Rectal smooth muscle tissue (tissue), 1 donor: ENCODE measurements around the gene LTB4R.
A peak's percentile ranks its signal among the peaks of the same experiment; 100 is the strongest.
"Not testable (repeated sequence)": the region's sequence is repeated elsewhere in the genome, so short reads cannot be mapped to it uniquely, and the experiment has no call there.

Source experiments
- H3K27ac ChIP-seq: one replicate; pipeline ENCODE4 v1.7.0; 2013; ENCODE audit warnings: low read depth, low read length, inconsistent platforms
- H3K27me3 ChIP-seq: one replicate; pipeline ENCODE4 v1.7.0; 2013; ENCODE audit warnings: low read length; ENCODE audit not compliant: control insufficient read depth, insufficient read depth
- H3K36me3 ChIP-seq: one replicate; pipeline ENCODE4 v1.7.0; 2013; ENCODE audit warnings: low read length; ENCODE audit not compliant: control insufficient read depth, insufficient read depth
- H3K4me1 ChIP-seq: one replicate; pipeline ENCODE4 v1.7.0; 2013; ENCODE audit warnings: low read length; ENCODE audit not compliant: control insufficient read depth, insufficient read depth
- H3K4me3 ChIP-seq: one replicate; pipeline ENCODE4 v1.7.0; 2013; ENCODE audit warnings: low read length
- H3K9ac ChIP-seq: one replicate; pipeline ENCODE4 v1.7.0; 2013; ENCODE audit warnings: low read length

The LTB4R gene

DNA sequence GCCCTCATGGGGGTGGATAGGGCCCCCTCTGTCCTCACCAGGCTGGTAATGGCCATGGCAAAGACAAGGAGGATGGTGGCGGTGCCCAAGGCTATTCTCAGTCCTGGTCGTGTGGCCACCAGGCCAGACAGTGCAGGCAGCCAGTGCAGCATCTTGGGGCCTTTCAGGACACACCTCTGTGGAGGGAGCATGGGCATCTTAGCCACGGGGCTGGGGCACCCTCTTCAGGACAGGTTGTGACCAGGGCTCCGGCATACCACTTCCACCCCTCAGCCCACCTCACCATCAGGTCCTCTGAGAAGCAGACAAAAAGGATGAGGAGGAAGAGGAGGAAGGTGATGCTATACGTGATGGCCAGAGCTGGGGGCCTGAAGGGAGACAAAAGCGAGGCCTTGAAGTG lies 12.7 kb downstream of the LTB4R start:
- Histone ChIP-seq H3K4me3 (no peak overlapping the region), H3K27ac (no peak overlapping the region), H3K36me3 (no peaks in the 10 kb centered on the region), H3K9ac (no peak overlapping the region), H3K4me1 (no peaks in the 10 kb centered on the region), H3K27me3 (no peaks in the 10 kb centered on the region)

DNA sequence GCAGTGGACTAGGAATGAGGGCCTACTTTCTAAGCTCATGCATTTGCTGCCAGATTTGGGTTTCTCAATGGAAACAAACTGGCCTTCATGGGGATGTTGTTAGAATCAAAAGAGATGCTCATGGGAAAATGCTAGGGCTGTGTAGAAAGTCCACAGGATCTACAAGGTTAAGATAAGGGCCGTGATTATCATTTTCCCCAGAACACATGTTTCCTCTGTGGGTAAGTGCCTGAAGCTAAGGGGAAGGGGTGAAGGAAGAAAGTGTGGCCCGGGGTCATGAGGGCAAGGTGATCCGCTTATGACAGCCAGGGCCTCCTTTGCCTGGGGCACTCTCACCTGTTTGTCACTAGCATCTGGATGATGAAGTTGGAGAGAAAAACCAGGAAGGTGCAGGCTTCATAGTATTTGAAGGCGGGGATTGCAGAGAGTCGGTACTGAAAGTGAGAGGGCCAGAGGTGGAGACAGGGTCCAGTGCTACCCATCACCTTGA lies 13.8 kb downstream of the LTB4R start:
- no peaks in the 10 kb centered on the region for H3K4me1 ChIP-seq
- H3K9ac ChIP-seq, result no peak overlapping the region
- no peak overlapping the region for H3K27ac ChIP-seq
- peaks cover 3% of the 10 kb centered on the region for H3K27me3 ChIP-seq
- no peaks in the 10 kb centered on the region for H3K36me3 ChIP-seq
- H3K4me3 ChIP-seq, result no peak overlapping the region

DNA sequence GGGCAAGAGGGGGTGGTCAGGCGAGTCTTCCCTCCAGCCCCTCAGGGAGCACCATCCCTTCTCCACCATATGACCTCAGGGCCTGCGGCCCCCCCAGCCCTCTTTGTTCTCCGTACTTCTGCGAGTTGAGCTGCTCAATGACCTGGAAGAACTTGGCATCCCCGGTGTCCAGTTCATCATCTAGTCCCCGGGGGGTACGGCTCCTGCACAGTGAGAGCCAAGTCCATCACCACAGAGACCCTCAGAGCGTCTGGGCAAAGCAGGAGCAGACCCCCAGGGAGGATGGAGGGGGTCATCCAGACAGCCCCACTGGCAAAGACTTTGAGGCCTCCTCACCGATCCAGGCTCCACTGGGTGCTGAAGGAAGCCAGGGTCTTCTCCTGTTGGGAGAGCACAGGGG lies 14.7 kb downstream of the LTB4R start:
- Histone ChIP-seq H3K36me3 (no peaks in the 10 kb centered on the region), H3K4me3 (no peak overlapping the region), H3K9ac (no peak overlapping the region), H3K27ac (no peak overlapping the region), H3K27me3 (peaks cover 3% of the 10 kb centered on the region), H3K4me1 (no peaks in the 10 kb centered on the region)

- Histone ChIP-seq H3K27me3 (peaks cover 3% of the 10 kb centered on the region), H3K4me1 (no peaks in the 10 kb centered on the region), H3K9ac (no peak overlapping the region), H3K36me3 (no peaks in the 10 kb centered on the region), H3K27ac (no peak overlapping the region), H3K4me3 (no peak overlapping the region)
Observed at GRCh38 chr14:24327303-24327702, 16.0 kb downstream of the LTB4R start.

GRCh38 chr14:24327914-24328313 lies 16.6 kb downstream of the LTB4R start:
- H3K4me3 ChIP-seq, H3K4me1 ChIP-seq, H3K27me3 ChIP-seq, H3K27ac ChIP-seq, H3K36me3 ChIP-seq, H3K9ac ChIP-seq: not testable (repeated sequence)

DNA sequence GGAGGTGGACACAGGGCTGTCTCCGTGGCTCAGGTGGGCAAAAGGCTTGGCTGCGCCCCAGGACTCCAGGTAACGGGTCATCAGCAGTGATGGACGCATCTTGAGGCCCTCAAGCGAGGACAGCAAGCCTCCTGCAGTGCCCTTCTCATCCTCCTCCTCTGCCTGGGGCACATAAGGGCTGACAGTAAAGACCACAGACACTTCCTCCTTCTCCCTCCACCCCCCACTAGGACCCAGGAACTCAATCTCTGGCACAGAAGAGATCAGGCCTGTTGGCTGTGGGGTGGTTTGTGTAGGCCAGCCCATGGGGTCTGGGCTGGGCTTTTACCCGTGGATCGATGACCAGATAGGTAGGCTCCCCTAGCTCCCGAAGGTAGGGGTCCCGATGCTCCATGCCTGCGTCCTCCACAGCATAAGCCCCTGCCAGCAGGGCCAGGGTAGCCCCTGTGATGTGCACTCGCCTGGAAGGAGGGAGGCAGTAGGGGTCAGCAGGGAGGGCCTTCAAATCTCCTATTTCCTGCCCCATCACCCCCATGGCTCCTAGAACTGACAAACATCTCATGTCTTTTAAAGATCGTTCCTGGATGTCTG lies 17.9 kb downstream of the LTB4R start:
- Histone ChIP-seq H3K9ac (no peak overlapping the region), H3K4me3 (no peak overlapping the region), H3K36me3 (no peaks in the 10 kb centered on the region), H3K27me3 (peaks cover 4% of the 10 kb centered on the region), H3K4me1 (no peaks in the 10 kb centered on the region), H3K27ac (no peak overlapping the region)

- H3K36me3 ChIP-seq, result no peaks in the 10 kb centered on the region
- H3K27ac ChIP-seq, result no peak overlapping the region
- H3K4me1 ChIP-seq, result no peaks in the 10 kb centered on the region
- peaks cover 7% of the 10 kb centered on the region for H3K27me3 ChIP-seq
- H3K9ac ChIP-seq, result no peak overlapping the region
- no peak overlapping the region for H3K4me3 ChIP-seq
Observed at GRCh38 chr14:24329736-24330135, 18.4 kb downstream of the LTB4R start.

GRCh38 chr14:24330973-24331674 lies 19.8 kb downstream of the LTB4R start:
- no peak overlapping the region for H3K4me3 ChIP-seq
- H3K27me3 ChIP-seq, result peaks cover 13% of the 10 kb centered on the region
- H3K36me3 ChIP-seq, result no peaks in the 10 kb centered on the region
- H3K9ac ChIP-seq, result no peak overlapping the region
- no peaks in the 10 kb centered on the region for H3K4me1 ChIP-seq
- no peak overlapping the region for H3K27ac ChIP-seq

GRCh38 chr14:24331731-24332267 lies 20.5 kb downstream of the LTB4R start:
- H3K27me3 ChIP-seq, result peaks cover 13% of the 10 kb centered on the region
- H3K27ac ChIP-seq, result no peak overlapping the region
- no peak overlapping the region for H3K9ac ChIP-seq
- no peaks in the 10 kb centered on the region for H3K36me3 ChIP-seq
- no peaks in the 10 kb centered on the region for H3K4me1 ChIP-seq
- H3K4me3 ChIP-seq, result no peak overlapping the region

- Histone ChIP-seq H3K9ac (no peak overlapping the region), H3K27me3 (peaks cover 13% of the 10 kb centered on the region), H3K4me1 (no peaks in the 10 kb centered on the region), H3K4me3 (peak overlapping the region; percentile 43), H3K27ac (no peak overlapping the region), H3K36me3 (no peaks in the 10 kb centered on the region)
Observed at GRCh38 chr14:24332268-24332993, 21.1 kb downstream of the LTB4R start.

DNA sequence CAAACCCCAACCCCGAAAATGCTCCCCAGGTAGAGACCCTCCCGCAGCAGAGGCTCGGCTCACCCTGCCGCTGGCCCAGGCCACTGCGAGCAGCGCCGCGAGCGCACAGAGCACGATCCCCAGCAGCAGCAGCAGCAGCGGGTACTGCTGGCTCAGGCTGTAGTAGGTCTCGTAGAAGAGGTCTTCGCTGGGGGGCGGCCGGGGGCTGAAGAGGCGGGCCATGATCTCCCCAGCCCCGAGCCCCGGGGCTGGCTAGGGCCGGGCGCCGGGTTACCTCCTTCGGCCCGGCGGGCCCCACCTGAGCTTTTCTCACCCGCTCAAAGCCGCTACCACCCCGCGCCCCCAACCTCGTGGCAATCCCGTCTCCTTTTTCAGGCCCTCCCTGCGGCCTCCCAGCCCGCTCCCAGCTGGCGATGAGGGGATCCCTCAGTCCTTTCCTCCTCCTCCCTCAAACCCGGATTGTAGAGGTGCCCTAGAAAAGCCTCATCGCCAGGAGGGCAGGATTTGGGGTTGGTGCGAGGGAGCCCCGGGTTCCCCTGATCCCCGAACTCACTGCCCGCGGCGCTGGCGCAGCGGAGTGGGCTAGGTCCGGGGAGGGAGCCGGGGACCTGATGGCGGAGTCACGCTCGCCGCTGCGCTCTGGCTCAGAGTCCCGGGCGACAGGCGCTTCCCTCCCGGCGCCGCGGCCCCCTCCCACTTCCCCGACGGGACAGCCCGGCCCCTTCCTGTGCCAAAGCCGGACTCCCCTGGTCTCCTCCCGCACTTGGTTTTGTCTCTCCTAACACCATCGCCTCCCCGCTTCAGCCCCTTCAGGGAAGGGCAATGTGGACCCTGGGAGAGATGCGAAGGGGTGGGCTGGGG lies 23.4 kb downstream of the LTB4R start, which contains the start of gene ADCY4:
TSS of gene ADCY4 (minus strand) at position 641 of the 861 bp plus-strand sequence. CDS start at position 222, 419 bp downstream.
- H3K9ac ChIP-seq, result no peak within 1 kb of the TSS
- H3K4me3 ChIP-seq, result peak within 1 kb of the TSS; percentile 50
- no peaks in the 10 kb centered on the region for H3K4me1 ChIP-seq
- peaks cover 2% of the 10 kb centered on the region for H3K36me3 ChIP-seq
- peaks cover 13% of the 10 kb centered on the region for H3K27me3 ChIP-seq
- H3K27ac ChIP-seq, result no peak within 1 kb of the TSS
